ENCODE measurements around the gene EPG5. TPM values are rescaled to one million over a fixed set of nuclear protein-coding genes. Genes with fewer than 3 reads are reported as not detected.

The EPG5 gene
- total RNA-seq, 2 donors from 2014 or later, result 25.3 to 33.6 TPM

DNA sequence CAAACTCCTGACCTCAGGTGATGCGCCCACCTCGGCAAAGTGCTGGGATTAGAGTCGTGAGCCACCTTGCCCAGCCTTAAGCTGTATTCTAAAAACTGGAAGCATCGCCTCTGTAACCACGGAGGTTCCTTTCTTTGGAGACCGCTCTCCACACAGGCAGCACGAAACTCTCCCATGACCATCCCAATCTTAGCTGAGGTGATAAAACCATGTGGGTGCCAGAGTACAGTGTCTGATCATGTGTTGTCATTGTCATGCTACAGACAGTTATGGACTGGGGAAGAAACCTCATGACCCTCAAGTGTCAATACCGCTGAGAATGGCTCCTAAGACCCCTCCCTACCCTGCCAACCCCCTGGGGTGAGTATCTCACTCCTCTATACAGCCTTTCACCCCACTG is 41.4 kb upstream of the EPG5 start:
- no peak for DNase-seq (ENCODE audit: low spot score)
- Histone ChIP-seq H3K36me3 (no peaks in the 10 kb centered on the region), H3K27me3 (no peaks in the 10 kb centered on the region), H3K27ac (no peak overlapping the region), H3K4me3 (no peak overlapping the region), H3K9me3 (no peaks in the 10 kb centered on the region), H3K4me1 (no peaks in the 10 kb centered on the region)
- TF ChIP-seq, protein P1, sequence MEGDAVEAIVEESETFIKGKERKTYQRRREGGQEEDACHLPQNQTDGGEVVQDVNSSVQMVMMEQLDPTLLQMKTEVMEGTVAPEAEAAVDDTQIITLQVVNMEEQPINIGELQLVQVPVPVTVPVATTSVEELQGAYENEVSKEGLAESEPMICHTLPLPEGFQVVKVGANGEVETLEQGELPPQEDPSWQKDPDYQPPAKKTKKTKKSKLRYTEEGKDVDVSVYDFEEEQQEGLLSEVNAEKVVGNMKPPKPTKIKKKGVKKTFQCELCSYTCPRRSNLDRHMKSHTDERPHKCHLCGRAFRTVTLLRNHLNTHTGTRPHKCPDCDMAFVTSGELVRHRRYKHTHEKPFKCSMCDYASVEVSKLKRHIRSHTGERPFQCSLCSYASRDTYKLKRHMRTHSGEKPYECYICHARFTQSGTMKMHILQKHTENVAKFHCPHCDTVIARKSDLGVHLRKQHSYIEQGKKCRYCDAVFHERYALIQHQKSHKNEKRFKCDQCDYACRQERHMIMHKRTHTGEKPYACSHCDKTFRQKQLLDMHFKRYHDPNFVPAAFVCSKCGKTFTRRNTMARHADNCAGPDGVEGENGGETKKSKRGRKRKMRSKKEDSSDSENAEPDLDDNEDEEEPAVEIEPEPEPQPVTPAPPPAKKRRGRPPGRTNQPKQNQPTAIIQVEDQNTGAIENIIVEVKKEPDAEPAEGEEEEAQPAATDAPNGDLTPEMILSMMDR (IDR thresholded peaks at IDR 0.05), result no peak

- DNase-seq (ENCODE audit: low spot score), result no peak
- H3K27ac ChIP-seq, result no peak overlapping the region
- TF ChIP-seq, protein P1 (IDR thresholded peaks at IDR 0.05), result no peak
- no peaks in the 10 kb centered on the region for H3K36me3 ChIP-seq
- H3K9me3 ChIP-seq, result no peaks in the 10 kb centered on the region
- no peaks in the 10 kb centered on the region for H3K4me1 ChIP-seq
- no peak overlapping the region for H3K4me3 ChIP-seq
- no peaks in the 10 kb centered on the region for H3K27me3 ChIP-seq
These were observed 40.0 kb upstream of the EPG5 start for GRCh38 chr18:46007165-46007564.

GRCh38 chr18:46002934-46003333 is 35.8 kb upstream of the EPG5 start:
- TF ChIP-seq, protein P1 (IDR thresholded peaks at IDR 0.05), result no peak
- H3K27me3 ChIP-seq, result no peaks in the 10 kb centered on the region
- no peak overlapping the region for H3K27ac ChIP-seq
- no peaks in the 10 kb centered on the region for H3K9me3 ChIP-seq
- no peak for DNase-seq (ENCODE audit: low spot score)
- no peak overlapping the region for H3K4me3 ChIP-seq
- no peaks in the 10 kb centered on the region for H3K36me3 ChIP-seq
- H3K4me1 ChIP-seq, result no peaks in the 10 kb centered on the region

DNA sequence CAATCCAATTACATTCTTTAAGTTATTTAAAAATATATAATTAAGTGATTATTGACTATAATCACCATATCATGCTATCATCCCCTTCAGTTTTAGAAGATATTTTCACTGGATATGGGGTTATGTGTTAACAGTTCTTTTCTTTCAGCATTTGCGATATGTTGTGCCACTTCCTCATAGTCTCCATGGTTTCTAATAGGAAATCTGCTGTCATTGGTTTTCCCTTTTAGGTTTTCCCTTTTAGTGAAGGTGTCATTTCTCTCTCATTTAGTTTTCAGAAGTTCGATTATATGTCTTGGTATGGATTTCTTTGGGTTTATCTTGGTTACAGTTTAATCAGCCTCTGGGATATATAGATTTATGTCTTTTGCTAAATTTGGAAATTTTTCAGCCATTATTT is 34.8 kb upstream of the EPG5 start:
- H3K4me3 ChIP-seq, result no peak overlapping the region
- TF ChIP-seq, protein P1 (IDR thresholded peaks at IDR 0.05), result no peak
- no peaks in the 10 kb centered on the region for H3K4me1 ChIP-seq
- no peaks in the 10 kb centered on the region for H3K9me3 ChIP-seq
- H3K27me3 ChIP-seq, result no peaks in the 10 kb centered on the region
- DNase-seq (ENCODE audit: low spot score), result no peak
- no peaks in the 10 kb centered on the region for H3K36me3 ChIP-seq
- H3K27ac ChIP-seq, result no peak overlapping the region

DNA sequence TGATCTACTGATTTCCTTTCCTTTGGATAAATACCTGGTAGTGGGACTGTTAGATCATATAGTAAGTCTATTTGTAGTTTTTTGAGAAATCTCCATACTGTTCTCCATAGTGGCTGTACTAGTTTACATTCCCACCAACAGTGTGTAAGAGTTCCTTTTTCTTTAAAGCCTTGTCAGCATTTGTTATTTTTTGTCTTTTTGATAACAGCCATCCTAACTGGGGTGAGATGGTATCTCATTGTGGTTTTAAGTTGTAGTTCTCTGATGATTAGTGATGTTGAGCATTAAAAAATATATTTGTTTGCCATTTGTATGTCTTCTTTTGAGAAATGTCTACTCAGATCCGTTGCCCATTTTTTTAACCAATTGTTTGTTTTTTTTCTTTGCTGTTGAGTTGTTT is 33.9 kb upstream of the EPG5 start:
- H3K9me3 ChIP-seq, result no peaks in the 10 kb centered on the region
- no peak for DNase-seq (ENCODE audit: low spot score)
- H3K4me3 ChIP-seq, result no peak overlapping the region
- H3K36me3 ChIP-seq, result no peaks in the 10 kb centered on the region
- TF ChIP-seq, protein P1 (IDR thresholded peaks at IDR 0.05), result no peak
- H3K27me3 ChIP-seq, result no peaks in the 10 kb centered on the region
- no peaks in the 10 kb centered on the region for H3K4me1 ChIP-seq
- H3K27ac ChIP-seq, result no peak overlapping the region

- no peaks in the 10 kb centered on the region for H3K27me3 ChIP-seq
These were observed 32.4 kb upstream of the EPG5 start for GRCh38 chr18:45999536-45999935.

More at GRCh38 chr18:45999536-45999935, 32.4 kb upstream of the EPG5 start:
- Histone ChIP-seq H3K4me1 (no peaks in the 10 kb centered on the region), H3K9me3 (no peaks in the 10 kb centered on the region), H3K36me3 (no peaks in the 10 kb centered on the region), H3K27ac (no peak overlapping the region), H3K4me3 (no peak overlapping the region)
- TF ChIP-seq, protein P1 (IDR thresholded peaks at IDR 0.05), result no peak
- no peak for DNase-seq (ENCODE audit: low spot score)

Data from right atrium auricular region (tissue), 2 donors.